CD14-positive monocyte (primary cell): Measurements from ENCODE around the gene MST1. TPM values are rescaled to one million over a fixed set of nuclear protein-coding genes. Genes with fewer than 3 reads are reported as not detected.
A peak's percentile ranks its signal among the peaks of the same experiment; 100 is the strongest.

ENCODE experiments used
- DNase-seq, 3 donors: peaks; one replicate each; pipeline ENCODE4 v3.0.0-alpha.2; 2011 to 2022
- H2AFZ ChIP-seq: 2 replicates; pipeline ENCODE4 v1.6.0; 2012; ENCODE audit warnings: mild to moderate bottlenecking, low read depth, low read length, inconsistent platforms; ENCODE audit not compliant: insufficient read depth, poor library complexity, severe bottlenecking
- H3K27ac ChIP-seq, 2 donors: 1 replicate in 1 of 2; 2 replicates in 1 of 2; pipeline ENCODE4 v1.5.1; 2012 to 2013; ENCODE audit warnings: low read length in 2 of 2, control low read depth in 1 of 2, inconsistent platforms in 1 of 2, low read depth in 1 of 2, mild to moderate bottlenecking in 1 of 2
- H3K27me3 ChIP-seq, 2 donors: one replicate each; pipeline versions ENCODE4 v1.6.0 to v1.6.1; 2011 to 2013; ENCODE audit warnings: low read length in 2 of 2; ENCODE audit not compliant: control insufficient read depth in 2 of 2, insufficient read depth in 2 of 2
- H3K36me3 ChIP-seq, 2 donors: replicated peaks in 1 of 2; 1 replicate in 1 of 2; 2 replicates in 1 of 2; pipeline versions ENCODE4 v1.5.1 to v1.6.1; 2012 to 2013; ENCODE audit warnings: low read length in 2 of 2, control low read depth in 1 of 2, inconsistent platforms in 1 of 2, mild to moderate bottlenecking in 1 of 2; ENCODE audit not compliant: insufficient read depth in 2 of 2, control insufficient read depth in 1 of 2
- H3K4me1 ChIP-seq, 2 donors: 1 replicate in 1 of 2; 2 replicates in 1 of 2; pipeline versions ENCODE4 v1.5.1 to v1.6.1; 2012 to 2013; ENCODE audit warnings: low read length in 2 of 2, control low read depth in 1 of 2, inconsistent platforms in 1 of 2, mild to moderate bottlenecking in 1 of 2, moderate library complexity in 1 of 2; ENCODE audit not compliant: insufficient read depth in 2 of 2, control insufficient read depth in 1 of 2
- H3K4me2 ChIP-seq: replicated peaks from 2 replicates; pipeline ENCODE3; 2012; ENCODE audit warnings: low read length, moderate library complexity, mild to moderate bottlenecking; ENCODE audit not compliant: poor library complexity, severe bottlenecking; ENCODE audit errors: extremely low read depth
- H3K4me3 ChIP-seq, 3 experiments: fragments of 200-600 bp in 1 of 3; sonication (generic) in 1 of 3; replicated peaks in 1 of 3; 1 replicate in 2 of 3; 2 replicates in 1 of 3; pipeline ENCODE4 v1.5.1; 2011 to 2013; ENCODE audit warnings: low read length in 3 of 3, mild to moderate bottlenecking in 3 of 3, control low read depth in 2 of 3, low read depth in 2 of 3, inconsistent platforms in 1 of 3, moderate library complexity in 1 of 3
- H3K79me2 ChIP-seq: 2 replicates; pipeline ENCODE4 v1.6.0; 2012; ENCODE audit warnings: mild to moderate bottlenecking, control low read depth, inconsistent platforms, low read length, moderate library complexity; ENCODE audit not compliant: insufficient read depth
- H3K9ac ChIP-seq: 2 replicates; pipeline ENCODE4 v1.6.0; 2017; ENCODE audit warnings: low read length, mild to moderate bottlenecking; ENCODE audit not compliant: insufficient read depth, poor library complexity, severe bottlenecking
- H3K9me3 ChIP-seq, 2 donors: replicated peaks in 1 of 2; 1 replicate in 1 of 2; 2 replicates in 1 of 2; pipeline versions ENCODE4 v1.5.1 to v1.6.1; 2012 to 2013; ENCODE audit warnings: low read length in 2 of 2, control low read depth in 1 of 2; ENCODE audit not compliant: control insufficient read depth in 1 of 2, insufficient read depth in 1 of 2
- H4K20me1 ChIP-seq: 2 replicates; pipeline ENCODE4 v1.6.0; 2012; ENCODE audit warnings: mild to moderate bottlenecking, low read length, control low read depth, moderate library complexity; ENCODE audit not compliant: insufficient read depth
- H3K27ac Mint-ChIP-seq, 7 donors: one replicate each; pipeline ENCODE4 v1.8.0; 2020; ENCODE audit warnings: mild to moderate bottlenecking in 7 of 7, mixed read lengths in 7 of 7, moderate library complexity in 6 of 7, inconsistent platforms in 2 of 7
- H3K27me3 Mint-ChIP-seq, 3 donors: one replicate each; pipeline ENCODE4 v1.8.0; 2021 to 2022; ENCODE audit warnings: low read depth in 3 of 3, mild to moderate bottlenecking in 3 of 3, mixed read lengths in 3 of 3, moderate library complexity in 3 of 3, inconsistent platforms in 1 of 3
- H3K36me3 Mint-ChIP-seq, 2 donors: one replicate each; pipeline ENCODE4 v1.8.0; 2020; ENCODE audit warnings: mixed read lengths in 2 of 2, inconsistent platforms in 1 of 2, mild to moderate bottlenecking in 1 of 2
- H3K4me1 Mint-ChIP-seq: one replicate; pipeline ENCODE4 v1.8.0; 2020; ENCODE audit warnings: mild to moderate bottlenecking, mixed read lengths
- H3K4me3 Mint-ChIP-seq, 2 donors: one replicate each; pipeline ENCODE4 v1.8.0; 2020; ENCODE audit warnings: mild to moderate bottlenecking in 2 of 2, mixed read lengths in 2 of 2, moderate library complexity in 1 of 2
- H3K9me3 Mint-ChIP-seq, 7 donors: one replicate each; pipeline ENCODE4 v1.8.0; 2020 to 2022; ENCODE audit warnings: mixed read lengths in 7 of 7, mild to moderate bottlenecking in 6 of 7, moderate library complexity in 6 of 7, inconsistent platforms in 2 of 7
- CTCF ChIP-seq: fragments of 200-600 bp; IDR thresholded peaks from one replicate; pipeline ENCODE4 v1.8.0; 2022; ENCODE audit warnings: antibody characterized with exemption, mild to moderate bottlenecking
- WGBS: methylation state at CpG from one replicate; pipeline ENCODE4 v1.1.5; 2013; ENCODE audit warnings: missing lambda C conversion rate; ENCODE audit not compliant: insufficient coverage; 5-methylcytosine and 5-hydroxymethylcytosine counted together
- intact Hi-C, 2 donors: fragments of 100-400 bp; cut with micrococcal nuclease; formaldehyde crosslinking; loops; one replicate each; pipeline versions ENCODE4 v1.15.0 to v1.15.1; 2023
- polyA plus RNA-seq, 3 donors: library from polyadenylated mRNA; depleted of rRNA in 1 of 3; unstranded in 2 of 3; stranded (reverse) in 1 of 3; fragments of 300-500 nt in 2 of 3; fragments of >200 nt in 1 of 3; fragmentation: Illumina TruSeq in 2 of 3; gene quantifications; 1 replicate in 2 of 3; 2 replicates in 1 of 3; pipeline ENCODE4 v1.2.3, GENCODE V29; 2012 to 2021

Gene MST1
- polyA plus RNA-seq, 3 donors, result 0.28 to 17.8 TPM; not detected in 1

GRCh38 chr3:49680493-49681231 lies 8.6 kb downstream of the MST1 start:
- Histone ChIP-seq H3K4me3 (no peak overlapping the region), H3K27ac (no peak overlapping the region), H3K9ac (no peak overlapping the region), H3K4me2 (no peak overlapping the region), H4K20me1 (peaks cover 6% of the 10 kb centered on the region), H3K79me2 (no peaks in the 10 kb centered on the region), H3K9me3 (no peaks in the 10 kb centered on the region), H2AFZ (no peak overlapping the region), H3K27me3 (peaks cover 0 to 7% of the 10 kb centered on the region in 2 donors), H3K4me1 (no peaks in the 10 kb centered on the region), H3K36me3 (peaks cover 82 to 91% of the 10 kb centered on the region in 2 donors)
- Mint-ChIP-seq H3K27ac (peak overlapping the region in 3 of 7 donors; percentile 5 to 44 (median 16)), H3K4me3 (no peak overlapping the region), H3K9me3 (peaks cover 0 to 4% (median 0%) of the 10 kb centered on the region in 7 donors), H3K36me3 (peaks cover 87 to 96% of the 10 kb centered on the region in 2 donors), H3K4me1 (peaks cover 7% of the 10 kb centered on the region), H3K27me3 (peaks cover 5 to 10% (median 9%) of the 10 kb centered on the region in 3 donors)
- 85% methylated on average over 4 of the region's 7 CpGs for WGBS
- TF ChIP-seq CTCF, result no peak
- intact Hi-C loops, result no loop called here
- DNase-seq, result no peak

GRCh38 chr3:49675912-49676311 lies 13.4 kb downstream of the MST1 start:
- Histone ChIP-seq H3K79me2 (peaks cover 13% of the 10 kb centered on the region), H3K9me3 (peaks cover 0 to 6% of the 10 kb centered on the region in 2 donors), H3K27me3 (no peaks in the 10 kb centered on the region), H3K9ac (no peak overlapping the region), H4K20me1 (peaks cover 26% of the 10 kb centered on the region), H3K4me2 (no peak overlapping the region), H3K27ac (no peak overlapping the region), H2AFZ (no peak overlapping the region), H3K4me1 (peaks cover 17 to 21% of the 10 kb centered on the region in 2 donors), H3K4me3 (no peak overlapping the region), H3K36me3 (peaks cover 54% of the 10 kb centered on the region in 2 donors)
- Mint-ChIP-seq H3K4me3 (no peak overlapping the region), H3K27ac (peak overlapping the region in 1 of 7 donors; percentile 74), H3K9me3 (peaks cover 0 to 10% (median 3%) of the 10 kb centered on the region in 7 donors), H3K27me3 (peaks cover 1 to 3% (median 2%) of the 10 kb centered on the region in 3 donors), H3K4me1 (peaks cover 28% of the 10 kb centered on the region), H3K36me3 (peaks cover 48 to 55% of the 10 kb centered on the region in 2 donors)
- DNase-seq, result no peak
- intact Hi-C loops, result loop anchor here (10.0 kb wide), 1 partner anchor 49 kb away; the partner anchor contains the start of gene GMPPB (in 2 of the 2)
- 99% methylated on average over 11 of the region's 11 CpGs for WGBS
- TF ChIP-seq CTCF, result no peak
